GM21576 (cell line): ENCODE data around the gene LSAMP.
A peak's percentile ranks its signal among the peaks of the same experiment; 100 is the strongest.

Source experiments
- ATAC-seq: cut with Tn5 transposase; IDR thresholded peaks from one replicate; pipeline ENCODE4 v1.9.1; 2021; ENCODE audit warnings: mild to moderate bottlenecking, moderate library complexity; ENCODE audit not compliant: unreplicated experiment

The LSAMP gene

DNA sequence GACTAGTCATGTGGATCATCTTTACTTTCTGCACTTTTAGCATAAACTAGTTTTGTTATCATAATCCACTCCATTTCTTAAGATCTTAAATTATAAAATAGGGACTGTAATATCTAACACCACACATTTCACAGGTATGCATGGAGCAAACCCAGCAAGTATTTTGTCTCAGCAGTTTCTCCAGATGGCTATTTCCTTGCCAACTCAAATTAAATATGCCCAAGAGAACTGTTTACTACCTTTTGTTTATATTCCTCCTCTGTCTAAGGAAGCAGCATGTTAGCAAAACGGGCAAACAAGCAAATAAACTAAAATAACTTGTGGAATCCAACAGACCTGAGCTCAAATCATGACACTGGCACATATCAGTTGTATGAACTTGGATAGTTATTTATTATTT, 379.8 kb downstream of the LSAMP start:
- ATAC-seq = no peak

DNA sequence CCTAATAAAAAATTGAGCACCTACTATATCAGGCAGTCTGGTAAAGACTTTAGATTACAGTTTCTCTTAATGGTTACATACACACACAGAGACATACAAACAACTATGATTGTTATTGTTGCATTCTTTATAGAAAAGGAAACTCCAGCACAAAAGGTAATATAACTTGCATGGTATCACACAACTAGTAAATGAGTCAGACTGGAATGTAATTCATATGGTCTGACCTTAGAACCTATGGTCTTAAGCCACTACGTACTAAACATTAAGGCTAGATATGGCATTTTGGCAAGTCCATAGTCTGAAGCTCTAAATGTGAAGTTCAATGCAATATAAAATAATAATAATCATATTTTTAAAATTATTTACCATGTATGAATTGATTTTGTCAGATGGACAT, 380.6 kb downstream of the LSAMP start:
- ATAC-seq = no peak

DNA sequence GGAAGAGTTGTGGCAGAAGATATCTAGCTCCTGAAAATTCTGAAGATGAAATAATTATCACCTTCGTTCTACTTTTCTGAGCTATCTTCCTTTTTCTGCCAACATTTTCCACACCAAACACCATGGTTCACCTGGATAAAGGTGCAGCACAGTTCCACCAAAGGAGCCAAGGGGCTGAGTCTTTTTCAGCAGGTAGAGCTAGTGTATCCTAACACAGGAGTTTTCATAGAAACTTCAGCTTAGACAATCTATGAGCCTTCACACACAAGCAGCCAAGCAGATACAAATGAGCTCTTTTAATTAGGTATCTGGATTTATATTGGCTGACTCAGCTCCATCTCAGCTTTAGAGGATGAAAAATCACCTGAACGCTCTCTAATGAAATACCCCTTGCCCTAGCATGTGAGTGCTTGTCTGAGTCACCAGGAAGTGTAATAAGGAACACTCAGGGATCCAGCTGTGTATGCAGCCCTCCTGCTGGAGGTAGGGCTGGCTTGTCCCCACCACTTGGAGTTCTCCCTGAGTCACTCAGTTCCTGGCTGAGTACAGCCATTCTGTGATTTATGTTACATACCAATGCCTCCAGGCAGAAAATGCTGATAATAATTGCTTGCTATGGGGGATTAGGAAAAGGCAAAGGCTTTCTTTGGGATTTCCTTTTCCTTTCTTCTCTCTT, 385.7 kb downstream of the LSAMP start:
- no peak for ATAC-seq

DNA sequence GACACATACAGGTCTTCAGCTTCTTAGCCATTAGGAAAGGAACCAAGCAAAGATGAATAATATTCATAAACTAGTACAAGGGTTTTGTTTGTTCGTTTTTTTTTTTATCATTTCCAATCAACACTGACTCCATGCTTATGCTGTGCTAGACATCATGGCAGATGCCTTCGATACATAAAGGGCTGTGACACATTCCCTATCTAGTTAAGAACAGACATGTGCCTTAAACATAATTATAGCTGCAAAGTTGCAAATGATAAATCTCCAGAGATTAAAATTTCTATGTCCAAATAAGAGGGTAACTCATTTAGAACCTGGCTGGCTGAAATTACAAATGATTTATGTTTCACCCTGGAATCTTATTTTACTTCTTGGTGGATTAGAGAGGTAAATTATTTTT, 386.4 kb downstream of the LSAMP start:
- ATAC-seq = no peak

DNA sequence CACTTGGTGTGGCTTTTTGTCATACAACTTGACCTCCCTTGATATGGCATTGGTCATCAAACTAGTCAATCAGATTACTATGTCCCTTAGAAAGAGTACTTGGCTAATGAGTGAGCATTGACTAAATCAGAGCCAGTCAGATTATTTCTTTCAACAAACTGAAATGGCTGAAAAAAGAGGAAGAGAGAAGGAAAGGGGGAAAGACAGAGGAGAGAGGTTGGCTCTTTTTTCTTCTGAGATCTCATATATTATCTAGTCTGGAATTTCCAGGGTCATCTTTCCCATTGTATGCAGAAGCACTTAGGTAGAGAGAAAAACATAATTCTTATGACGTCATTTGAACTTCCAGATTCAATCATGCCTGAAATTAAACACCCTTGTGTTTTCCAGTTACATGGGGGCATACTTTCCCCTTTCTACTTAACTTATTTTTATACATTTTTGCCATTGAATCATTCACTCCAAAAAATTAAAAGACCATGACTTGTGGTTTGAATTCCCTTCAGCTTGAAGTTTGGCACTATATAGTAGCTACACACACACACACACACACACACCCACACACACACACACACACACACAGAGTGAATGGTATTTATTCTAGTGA, 387.8 kb downstream of the LSAMP start:
- no peak for ATAC-seq

DNA sequence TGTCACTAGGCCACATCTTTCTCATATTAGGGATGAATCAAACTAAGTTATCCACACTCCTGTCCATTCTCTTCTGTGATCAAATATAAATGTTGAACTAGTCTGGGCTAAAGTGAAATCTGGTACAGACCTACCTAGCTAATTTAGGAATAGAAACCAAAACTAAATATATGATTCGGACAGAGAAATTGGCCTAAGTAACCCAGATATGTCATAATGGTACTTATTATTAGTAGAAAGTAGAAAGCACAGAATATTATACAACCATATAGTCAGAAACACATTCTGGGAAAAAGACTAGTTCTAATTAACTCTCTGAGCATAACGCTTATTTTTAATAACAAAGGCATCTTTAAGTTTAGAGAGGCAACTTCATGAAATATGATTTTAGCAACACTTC, 389.0 kb downstream of the LSAMP start:
- ATAC-seq = peak; percentile 91

DNA sequence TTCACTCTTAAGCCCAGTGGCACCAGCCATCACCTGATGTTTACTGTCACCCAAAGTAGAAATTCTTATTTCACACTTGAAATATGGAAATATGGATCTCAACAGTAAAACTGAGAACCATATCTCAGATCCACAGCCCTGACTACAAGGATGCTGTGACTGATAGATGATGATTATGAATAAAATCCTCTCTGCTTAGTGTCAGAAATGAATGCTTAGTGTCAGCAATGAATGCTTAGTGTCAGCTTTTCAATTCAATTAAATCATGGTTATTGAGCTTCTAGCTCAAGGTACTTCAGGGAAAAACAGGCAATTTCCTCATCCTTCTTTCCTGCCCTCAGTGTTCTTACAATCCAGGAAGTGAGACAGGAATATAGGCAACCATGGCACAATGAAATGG, 392.3 kb downstream of the LSAMP start:
- ATAC-seq = no peak

DNA sequence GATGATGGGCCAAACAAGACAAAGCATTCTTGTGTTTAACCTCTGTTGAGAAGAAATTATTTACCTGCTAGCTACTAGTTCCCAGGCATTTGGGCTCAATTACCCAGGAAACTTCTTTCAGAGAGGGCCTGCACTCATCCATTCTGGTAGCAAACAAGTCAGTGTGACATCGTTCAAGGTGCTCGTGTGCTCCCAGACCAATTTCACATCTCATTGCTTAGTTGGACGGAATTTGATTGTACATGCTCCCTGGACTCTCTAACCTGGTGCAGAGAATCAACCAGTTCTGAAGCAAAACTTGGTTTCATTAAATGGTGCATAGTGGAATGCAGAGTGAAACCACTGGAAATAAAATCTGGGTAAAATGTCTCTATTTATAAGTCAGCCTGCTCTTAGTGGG, 392.7 kb downstream of the LSAMP start:
- ATAC-seq = no peak

DNA sequence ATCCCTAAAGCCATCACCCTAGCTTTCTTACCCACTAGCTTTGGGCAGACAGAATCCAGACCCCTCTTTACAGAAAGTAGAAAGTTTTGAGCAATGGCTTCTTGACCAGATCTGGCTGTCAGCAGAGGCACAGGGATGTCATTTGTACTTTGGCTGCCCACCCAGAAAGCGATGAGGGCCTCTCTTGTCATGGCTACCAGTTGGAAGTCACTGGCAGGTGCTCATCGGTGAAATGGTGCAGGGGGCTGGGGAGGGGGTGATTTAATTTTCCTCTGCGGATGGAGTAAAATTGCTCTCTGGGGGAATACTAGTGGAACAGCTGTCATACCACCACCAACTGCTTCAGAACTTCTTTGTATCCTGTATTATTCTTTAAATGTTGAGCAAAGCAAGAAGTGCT, 393.7 kb downstream of the LSAMP start:
- no peak for ATAC-seq

DNA sequence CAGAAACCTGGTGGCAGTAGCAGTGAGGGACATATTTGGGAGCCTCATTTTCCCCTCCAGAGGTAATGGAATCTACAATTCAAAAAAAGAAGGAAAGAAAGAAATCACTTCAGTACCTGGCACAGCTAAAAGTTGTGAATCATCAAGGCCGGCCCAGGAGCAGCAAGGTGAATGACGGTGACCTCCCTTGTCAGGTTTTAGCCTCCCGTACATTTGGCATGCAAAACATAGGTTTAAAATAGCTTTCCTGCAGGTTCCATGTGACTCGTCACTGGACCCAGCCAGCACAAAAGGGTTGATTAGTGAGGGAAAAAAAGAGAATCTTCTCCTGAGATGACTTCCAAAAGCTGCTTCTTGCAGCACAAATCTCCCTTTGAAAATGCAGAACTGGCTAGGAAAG, 394.2 kb downstream of the LSAMP start:
- ATAC-seq = peak; percentile 56

DNA sequence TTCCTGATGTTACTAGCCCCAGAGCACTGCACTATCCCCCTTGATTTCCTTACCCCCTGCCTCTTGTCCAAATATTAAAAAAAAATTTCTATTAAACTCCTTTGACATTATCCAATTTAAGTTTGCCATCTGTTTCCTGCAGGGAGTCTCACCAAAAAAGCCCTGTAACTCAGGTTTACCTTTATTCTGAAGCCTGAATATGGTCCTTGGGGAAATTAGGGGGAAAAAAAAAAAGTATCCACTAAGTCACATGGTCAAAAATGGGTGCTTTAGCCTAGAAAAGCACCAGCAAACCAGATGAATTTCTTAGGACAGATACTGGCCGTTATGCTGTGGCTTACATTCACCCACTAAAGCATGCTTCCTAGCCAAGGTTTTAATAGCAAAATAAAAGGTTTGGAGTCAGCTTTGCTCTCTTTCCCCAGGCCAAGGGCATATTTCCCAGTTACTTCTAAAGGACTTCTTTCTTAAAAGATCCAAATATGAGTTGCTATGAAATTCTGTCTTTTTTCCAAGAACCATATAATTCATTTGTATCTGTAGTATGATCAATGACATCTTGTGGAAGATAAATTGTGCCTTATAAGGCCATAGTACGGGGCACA, 394.9 kb downstream of the LSAMP start:
- no peak for ATAC-seq

DNA sequence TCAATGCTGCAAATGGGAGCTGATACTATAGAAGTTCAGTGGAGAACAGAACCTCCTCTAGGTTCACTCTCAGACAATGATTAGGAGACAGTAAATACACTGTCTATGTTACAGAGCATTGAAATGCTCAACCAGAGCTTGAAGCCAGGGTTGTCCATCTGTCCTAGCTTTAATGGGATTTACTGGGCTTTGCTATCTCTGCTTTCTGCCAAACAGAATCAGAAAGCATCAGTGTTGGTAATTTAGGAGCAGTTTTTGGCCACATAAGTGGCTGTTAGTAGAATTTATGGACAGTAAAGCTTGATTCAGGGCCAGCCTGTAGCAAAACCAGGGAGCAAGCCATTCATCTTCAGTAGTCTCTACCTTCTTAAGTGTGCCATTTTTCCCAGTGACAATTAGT, 396.3 kb downstream of the LSAMP start:
- no peak for ATAC-seq

DNA sequence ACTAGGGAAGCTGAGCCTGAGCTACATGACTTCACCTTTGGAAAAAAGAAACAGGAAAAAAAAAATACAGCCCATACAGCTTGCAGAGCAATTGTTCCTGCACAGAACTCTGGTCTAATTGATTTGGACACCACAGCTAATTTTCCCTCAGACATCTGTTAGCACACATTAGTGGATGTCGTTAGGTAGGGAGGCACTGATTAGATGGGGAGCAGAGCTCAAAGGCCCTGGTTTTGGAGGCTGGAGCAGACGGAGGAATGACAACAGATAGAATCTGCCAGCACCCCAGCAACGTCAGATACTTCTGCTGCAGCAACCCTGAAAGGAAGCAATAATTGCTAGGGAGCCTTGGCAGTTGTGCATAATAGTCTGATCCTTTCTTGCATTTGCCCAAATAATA, 398.9 kb downstream of the LSAMP start:
- no peak for ATAC-seq

DNA sequence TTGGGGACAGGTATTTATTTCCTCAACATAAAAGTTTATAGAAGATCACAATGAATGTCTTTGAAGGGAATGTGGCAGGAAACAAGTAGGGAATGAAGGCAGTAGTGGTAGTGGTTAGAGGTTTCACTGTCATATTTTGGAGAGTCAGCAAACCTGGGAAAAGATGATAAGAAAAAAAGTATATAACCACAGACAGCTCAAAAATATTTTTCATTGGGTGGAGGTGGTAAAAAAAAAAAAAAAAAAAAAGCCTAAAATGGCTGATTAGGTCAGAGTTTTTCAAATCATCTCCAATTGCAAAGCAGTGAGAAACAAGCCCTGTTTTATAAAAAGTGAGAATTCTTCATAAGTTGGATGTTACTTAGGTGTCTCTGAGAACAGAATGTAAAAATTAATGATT, 400.0 kb downstream of the LSAMP start:
- no peak for ATAC-seq

DNA sequence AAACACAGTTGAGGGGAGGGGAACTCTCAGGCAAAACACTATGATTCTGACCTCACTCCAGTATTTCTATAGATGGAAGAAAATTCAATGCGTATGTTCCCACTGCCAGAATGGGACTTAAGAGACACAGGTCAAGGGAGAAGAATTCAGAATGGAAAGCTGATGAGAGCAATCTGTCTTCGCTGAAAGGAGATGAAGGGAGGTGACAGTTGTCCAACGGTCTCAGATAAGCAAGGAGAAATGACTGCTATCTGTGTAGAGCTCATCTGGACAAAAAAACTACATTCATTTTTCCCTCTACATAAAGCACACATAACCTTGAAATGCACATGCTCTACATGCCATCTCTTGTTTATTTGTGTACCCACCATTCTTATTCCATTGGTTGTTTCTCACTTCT, 405.1 kb downstream of the LSAMP start:
- no peak for ATAC-seq

DNA sequence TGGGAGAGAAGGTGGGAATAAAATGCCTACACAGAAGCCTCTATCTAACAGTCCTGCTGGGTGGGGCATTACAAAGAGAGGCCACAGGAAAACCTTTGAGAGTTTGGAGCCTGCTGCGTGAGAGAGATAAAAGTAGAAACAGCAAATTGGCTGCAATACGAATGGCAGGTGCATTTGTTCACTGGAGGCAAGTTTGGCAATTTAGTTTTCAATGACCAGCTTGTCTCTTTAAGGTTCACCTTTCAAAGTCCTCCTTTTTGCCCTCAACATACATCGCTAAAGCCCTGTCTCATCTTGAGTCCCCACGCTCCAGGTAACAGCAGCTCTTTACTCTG, 405.7 kb downstream of the LSAMP start:
- ATAC-seq = no peak

DNA sequence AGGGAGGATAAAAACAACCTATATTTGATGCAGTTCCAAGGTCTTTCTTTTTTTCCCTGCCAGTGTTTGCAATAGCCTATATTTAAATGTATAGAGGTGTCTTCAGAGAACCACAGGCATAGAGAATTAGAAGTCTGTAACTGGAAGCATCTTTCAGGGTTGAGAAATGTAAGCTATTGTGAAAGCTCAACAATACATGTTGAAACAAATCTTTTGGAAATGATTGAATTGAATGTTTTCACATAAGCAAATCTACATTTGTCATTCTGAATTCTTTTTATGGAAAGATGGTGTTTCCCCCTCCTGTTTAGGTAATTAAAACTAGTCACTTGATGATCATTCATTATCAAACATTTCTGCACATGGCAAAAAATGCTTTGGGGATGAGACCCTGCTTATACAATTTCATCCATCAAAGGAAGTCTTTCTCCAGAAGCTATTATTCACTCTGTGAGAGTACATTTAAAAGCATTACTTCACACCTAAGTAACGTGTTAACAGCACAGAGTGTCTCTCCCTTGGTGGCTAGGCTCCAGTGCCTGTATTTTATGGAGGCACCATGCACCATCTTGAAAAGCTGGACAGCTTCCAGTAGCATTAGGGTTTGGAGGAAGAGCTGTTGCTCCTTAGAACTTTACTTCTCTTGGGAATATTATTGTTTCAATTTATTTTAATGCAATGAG, 406.2 kb downstream of the LSAMP start:
- ATAC-seq = no peak

DNA sequence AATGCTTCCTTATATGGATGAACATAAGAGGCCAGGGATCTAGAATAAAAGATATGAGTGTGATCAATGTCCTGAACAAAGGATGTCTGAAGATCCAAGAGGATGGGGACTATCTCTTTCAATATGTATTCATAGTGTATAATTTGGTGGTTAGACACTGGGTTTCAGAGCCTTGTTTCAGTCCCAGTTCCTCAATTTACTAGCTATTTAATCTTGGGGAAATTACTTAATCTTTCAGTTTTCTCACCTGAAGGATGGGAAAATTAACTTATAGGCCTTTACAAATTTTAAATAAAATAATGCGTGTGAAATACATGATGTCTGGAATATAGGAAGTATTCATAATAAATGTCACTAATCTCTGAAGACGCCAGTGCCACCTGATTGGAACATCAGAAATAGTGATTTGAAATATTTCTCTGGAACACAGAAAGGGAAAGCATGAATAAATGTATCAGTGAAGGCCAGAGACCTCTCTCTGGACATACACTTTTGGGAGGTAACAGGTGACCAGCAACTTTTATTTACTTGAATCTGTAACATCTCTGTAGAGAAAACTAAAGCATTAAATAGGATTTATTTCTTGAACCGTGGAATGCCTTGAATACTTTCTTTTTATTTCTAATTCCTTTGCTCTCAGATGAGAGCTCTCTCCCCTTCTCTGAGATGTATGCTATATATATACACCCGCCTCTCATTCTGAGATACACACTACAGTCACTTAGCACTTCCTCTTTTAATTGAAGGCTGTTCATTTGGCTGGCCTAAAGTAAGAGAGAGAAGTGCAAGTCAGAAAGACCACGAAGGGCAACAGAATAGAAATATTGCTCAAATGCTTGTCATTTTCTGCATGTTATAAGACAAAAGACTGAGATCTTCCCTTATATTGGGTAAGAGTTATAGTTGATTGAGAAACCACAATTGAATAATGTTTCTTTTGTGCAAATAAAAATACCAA, 407.1 kb downstream of the LSAMP start:
- peak; percentile 99 for ATAC-seq

DNA sequence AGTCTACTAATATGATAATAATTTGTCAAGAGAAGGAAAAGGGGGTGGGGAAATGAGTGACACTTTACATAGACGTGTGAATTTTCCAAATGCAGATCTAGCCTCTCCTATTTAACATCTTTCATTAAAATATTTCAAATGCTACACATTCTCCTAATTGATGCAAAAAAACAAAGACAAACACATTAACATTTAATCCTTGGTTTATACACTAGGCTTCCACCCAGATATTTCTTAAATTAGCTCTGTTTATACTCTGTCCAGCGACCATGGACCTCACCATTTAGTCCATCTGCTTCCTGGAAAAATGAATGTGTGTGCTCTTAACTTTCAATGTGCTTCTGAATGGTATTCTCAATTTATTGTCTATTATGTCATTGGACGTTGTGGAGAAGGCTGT, 409.9 kb downstream of the LSAMP start:
- ATAC-seq = no peak

DNA sequence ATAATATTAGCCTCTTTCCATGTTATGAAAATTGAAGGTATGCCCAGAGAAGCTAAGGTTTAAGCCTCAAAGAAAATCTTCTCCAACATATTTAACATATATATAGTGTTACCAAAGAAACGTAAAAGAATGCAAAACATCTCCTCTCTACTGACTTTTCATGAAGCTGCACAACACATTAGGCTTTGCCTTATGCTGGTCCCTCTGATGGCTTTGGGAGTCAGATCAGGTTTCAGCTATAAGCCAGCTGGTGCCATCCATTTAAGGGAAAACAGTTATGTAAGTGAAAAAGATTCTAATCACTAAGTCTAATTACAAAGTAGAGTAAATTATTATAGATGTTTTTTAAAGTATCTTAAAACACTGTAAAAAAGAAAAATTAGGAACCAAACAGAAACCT, 410.5 kb downstream of the LSAMP start:
- no peak for ATAC-seq

DNA sequence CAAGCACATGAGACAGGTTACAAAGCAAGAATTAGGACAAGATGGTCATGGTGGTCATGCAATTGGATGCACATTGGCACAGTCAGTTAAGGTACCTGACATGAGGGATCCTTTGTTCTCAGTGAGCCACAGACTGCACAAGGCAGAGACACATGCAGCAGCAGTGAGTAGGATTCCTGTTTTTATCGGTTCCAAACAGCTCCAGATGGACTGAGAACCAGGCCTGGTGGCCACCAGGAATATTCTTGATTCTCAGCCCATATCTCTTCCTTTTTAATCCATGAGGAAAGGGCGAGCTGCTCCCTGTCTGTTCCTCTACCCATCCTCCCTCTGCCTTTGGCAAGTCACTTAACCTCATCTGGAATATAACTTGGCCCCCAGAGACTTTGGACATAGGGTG, 411.2 kb downstream of the LSAMP start:
- ATAC-seq = no peak
